Non-pigmented ciliary epithelial cell (primary cell): ENCODE results near the gene IGSF21.

ENCODE experiments used
- DNase-seq: peaks from one replicate; pipeline ENCODE4 v3.0.0-alpha.2; 2010; ENCODE audit warnings: low read depth

IGSF21 gene

GRCh38 chr1:18262726-18263125, 155.1 kb downstream of the IGSF21 start:
- no peak for DNase-seq

GRCh38 chr1:18263547-18264120, 156.0 kb downstream of the IGSF21 start:
- no peak for DNase-seq

GRCh38 chr1:18264450-18265039, 156.9 kb downstream of the IGSF21 start:
- no peak for DNase-seq

- DNase-seq = no peak
These were observed 158.0 kb downstream of the IGSF21 start for GRCh38 chr1:18265641-18266040.

- DNase-seq = no peak
These were observed 158.8 kb downstream of the IGSF21 start for GRCh38 chr1:18266391-18266790.

- no peak for DNase-seq
These were observed 163.7 kb downstream of the IGSF21 start for GRCh38 chr1:18271336-18271735.

- DNase-seq = no peak
These were observed 171.3 kb downstream of the IGSF21 start for GRCh38 chr1:18278946-18279345.

- no peak for DNase-seq
These were observed 171.9 kb downstream of the IGSF21 start for GRCh38 chr1:18279351-18280074.

- DNase-seq = no peak
These were observed 173.4 kb downstream of the IGSF21 start for GRCh38 chr1:18280956-18281355.

- no peak for DNase-seq
These were observed 175.4 kb downstream of the IGSF21 start for GRCh38 chr1:18282851-18283600.

GRCh38 chr1:18283601-18284385, 176.2 kb downstream of the IGSF21 start:
- DNase-seq = no peak

GRCh38 chr1:18284805-18285537, 177.4 kb downstream of the IGSF21 start:
- no peak for DNase-seq

- no peak for DNase-seq
These were observed 177.9 kb downstream of the IGSF21 start for GRCh38 chr1:18285538-18285924.

GRCh38 chr1:18288722-18289121, 181.1 kb downstream of the IGSF21 start:
- no peak for DNase-seq

GRCh38 chr1:18289597-18289996, 182.0 kb downstream of the IGSF21 start:
- DNase-seq = no peak

GRCh38 chr1:18290740-18291412, 183.3 kb downstream of the IGSF21 start:
- no peak for DNase-seq

- no peak for DNase-seq
These were observed 184.9 kb downstream of the IGSF21 start for GRCh38 chr1:18292531-18292930.

- DNase-seq = no peak
These were observed 185.7 kb downstream of the IGSF21 start for GRCh38 chr1:18293291-18293690.

- no peak for DNase-seq
These were observed 187.0 kb downstream of the IGSF21 start for GRCh38 chr1:18294437-18295176.
